SK-N-SH (cell line): ENCODE measurements around the gene CDH26. TPM values are rescaled to one million over a fixed set of nuclear protein-coding genes. Genes with fewer than 3 reads are reported as not detected.

Source experiments
- CTCF ChIA-PET: fragments of 300-600, 350-600 bp; formaldehyde crosslinking; extraction: SDS; loops from one replicate; lab custom pipeline; 2021; lab: Yijun Ruan, JAX
- POLR2A ChIA-PET: fragments of 350-600 bp; sonication (Branson Sonifier 250); formaldehyde crosslinking; extraction: SDS; loops from one replicate; lab custom pipeline; 2020; ENCODE audit warnings: antibody characterized with exemption, inconsistent platforms; lab: Yijun Ruan, JAX
- DNase-seq: peaks from one replicate; pipeline ENCODE4 v3.0.0; 2012
- H2AFZ ChIP-seq: fragments of 200-600 bp; sonication (generic); 2 replicates; pipeline ENCODE4 v1.8.1; 2016; ENCODE audit warnings: antibody characterized with exemption, mild to moderate bottlenecking, low read depth
- H3F3A ChIP-seq: fragments of 200-600 bp; sonication (generic); replicated peaks from 2 replicates; pipeline ENCODE3; 2016; ENCODE audit warnings: antibody characterized with exemption, mild to moderate bottlenecking; ENCODE audit not compliant: insufficient read depth
- H3K27ac ChIP-seq, 2 experiments: fragments of 200-500 bp in 1 of 2; fragments of 200-600 bp in 1 of 2; sonication (Bioruptor generic) in 1 of 2; sonication (generic), shearing (Covaris generic) in 1 of 2; 2 replicates each; pipeline versions ENCODE4 v1.5.1 to v1.6.1; 2014 to 2016; ENCODE audit warnings: low read depth in 2 of 2, inconsistent platforms in 1 of 2, low read length in 1 of 2, mild to moderate bottlenecking in 1 of 2, mixed read lengths in 1 of 2
- H3K27me3 ChIP-seq: fragments of 200-600 bp; sonication (generic), shearing (Covaris generic); 2 replicates; pipeline ENCODE4 v1.6.1; 2016; ENCODE audit warnings: mixed run types; ENCODE audit not compliant: insufficient read depth
- H3K36me3 ChIP-seq, 2 experiments: fragments of 200-500 bp in 1 of 2; fragments of 200-600 bp in 1 of 2; sonication (Bioruptor generic) in 1 of 2; sonication (generic) in 1 of 2; replicated peaks in 1 of 2; 2 replicates each; pipeline versions ENCODE3 to v1.5.1; 2014 to 2016; ENCODE audit warnings: low read length in 1 of 2, mild to moderate bottlenecking in 1 of 2; ENCODE audit not compliant: insufficient read depth in 2 of 2, control insufficient read depth in 1 of 2
- H3K4me1 ChIP-seq, 2 experiments: fragments of 200-500 bp in 1 of 2; fragments of 200-600 bp in 1 of 2; sonication (Bioruptor generic) in 1 of 2; sonication (generic), shearing (Covaris generic) in 1 of 2; 2 replicates each; pipeline versions ENCODE4 v1.5.1 to v1.6.1; 2014 to 2016; ENCODE audit warnings: low read depth in 1 of 2, low read length in 1 of 2, mixed run types in 1 of 2; ENCODE audit not compliant: insufficient read depth in 2 of 2, control insufficient read depth in 1 of 2
- H3K4me2 ChIP-seq: fragments of 200-600 bp; sonication (generic), shearing (Covaris generic); 2 replicates; pipeline ENCODE4 v1.6.1; 2017; ENCODE audit warnings: mixed run types
- H3K4me3 ChIP-seq, 2 experiments: fragments of 200-500 bp in 1 of 2; fragments of 200-600 bp in 1 of 2; sonication (Bioruptor generic) in 1 of 2; sonication (generic), shearing (Covaris generic) in 1 of 2; 2 replicates each; pipeline versions ENCODE4 v1.5.1 to v1.8.1; 2014 to 2016; ENCODE audit warnings: low read depth in 2 of 2, inconsistent platforms in 1 of 2, low read length in 1 of 2, mild to moderate bottlenecking in 1 of 2, mixed read lengths in 1 of 2, moderate library complexity in 1 of 2
- H3K79me2 ChIP-seq: fragments of 200-600 bp; sonication (generic); 2 replicates; pipeline ENCODE4 v1.8.1; 2017; ENCODE audit warnings: mild to moderate bottlenecking; ENCODE audit not compliant: insufficient read depth
- H3K9ac ChIP-seq: fragments of 200-600 bp; sonication (generic); 2 replicates; pipeline ENCODE4 v1.6.1; 2017; ENCODE audit warnings: mixed run types
- H3K9me2 ChIP-seq: fragments of 200-600 bp; sonication (generic); 2 replicates; pipeline ENCODE4 v1.6.1; 2017; ENCODE audit warnings: mixed run types
- H3K9me3 ChIP-seq: fragments of 200-600 bp; sonication (generic); 2 replicates; pipeline ENCODE4 v1.6.1; 2017; ENCODE audit warnings: mixed run types, mild to moderate bottlenecking, moderate library complexity
- H4K20me1 ChIP-seq: fragments of 200-600 bp; sonication (generic); 2 replicates; pipeline ENCODE4 v1.6.1; 2017; ENCODE audit warnings: mild to moderate bottlenecking, mixed run types; ENCODE audit not compliant: insufficient read depth
- CHD2 ChIP-seq: fragments of 150-350 bp; IDR thresholded peaks from 2 replicates; pipeline ENCODE4 v1.6.1; 2018; ENCODE audit warnings: low read length; ENCODE audit not compliant: partially characterized antibody
- ELF1 ChIP-seq: IDR thresholded peaks from 2 replicates; pipeline ENCODE4 v1.4.0; 2012
- EP300 ChIP-seq, 2 experiments: IDR thresholded peaks; 2 replicates each; pipeline versions ENCODE4 v1.4.0 to v1.6.1; 2012; ENCODE audit warnings: borderline replicate concordance in 1 of 2, low read depth in 1 of 2, low read length in 1 of 2
- EZH2phosphoT487 ChIP-seq: fragments of 200-600 bp; sonication (generic); IDR thresholded peaks from 2 replicates; pipeline ENCODE4 v1.6.1; 2017; ENCODE audit warnings: low read depth, mixed run types, mild to moderate bottlenecking, antibody characterized with exemption, moderate library complexity, borderline replicate concordance
- FOSL2 ChIP-seq: IDR thresholded peaks from 2 replicates; pipeline ENCODE4 v1.4.0; 2012; ENCODE audit warnings: low read depth, mild to moderate bottlenecking, moderate library complexity, borderline replicate concordance
- FOXM1 ChIP-seq: IDR thresholded peaks from 2 replicates; pipeline ENCODE4 v1.4.0; 2012; ENCODE audit warnings: low read depth, mild to moderate bottlenecking
- GATA2 ChIP-seq: sonication (generic); formaldehyde crosslinking; IDR thresholded peaks from 2 replicates; pipeline ENCODE4 v1.5.0; 2020; ENCODE audit warnings: mild to moderate bottlenecking, missing genetic modification reagents
- JUND ChIP-seq: IDR thresholded peaks from 2 replicates; pipeline ENCODE4 v1.4.0; 2012
- MXI1 ChIP-seq: IDR thresholded peaks from 2 replicates; pipeline ENCODE4 v1.6.1; 2012; ENCODE audit warnings: mild to moderate bottlenecking, low read depth, low read length, improper control_type of control experiment
- NFIC ChIP-seq: IDR thresholded peaks from 2 replicates; pipeline ENCODE4 v1.4.0; 2012; ENCODE audit warnings: borderline replicate concordance
- RAD21 ChIP-seq: IDR thresholded peaks from 2 replicates; pipeline ENCODE4 v1.6.1; 2012; ENCODE audit warnings: mild to moderate bottlenecking, low read length
- RFX5 ChIP-seq: IDR thresholded peaks from 2 replicates; pipeline ENCODE4 v1.6.1; 2012; ENCODE audit warnings: mild to moderate bottlenecking, improper control_type of control experiment, low read length
- RXRA ChIP-seq: IDR thresholded peaks from 2 replicates; pipeline ENCODE4 v1.4.0; 2012; ENCODE audit warnings: low read depth, mild to moderate bottlenecking, borderline replicate concordance
- TAF1 ChIP-seq: IDR thresholded peaks from 2 replicates; pipeline ENCODE4 v1.6.1; 2012; ENCODE audit warnings: low read depth, mild to moderate bottlenecking, low read length, moderate library complexity, borderline replicate concordance
- TCF12 ChIP-seq: IDR thresholded peaks from 2 replicates; pipeline ENCODE4 v1.4.0; 2012
- WGBS: methylation state at CpG from one replicate; pipeline ENCODE4 v1.1.6; 2017; ENCODE audit warnings: low lambda C conversion rate; 5-methylcytosine and 5-hydroxymethylcytosine counted together
- polyA plus RNA-seq, 3 experiments: library from polyadenylated mRNA; depleted of rRNA; stranded (reverse); fragments of >200 nt; gene quantifications; 2 replicates each; pipeline ENCODE4 v1.2.3, GENCODE V29; 2012
- TF ChIP-seq, protein P1 (sequence below): IDR thresholded peaks from 2 replicates; pipeline ENCODE4 v1.4.0; 2012; ENCODE audit warnings: low read depth
- TF ChIP-seq, protein P2 (sequence below): fragments of 150-350 bp; IDR thresholded peaks from 2 replicates; pipeline ENCODE4 v1.6.1; 2016; ENCODE audit warnings: mild to moderate bottlenecking, low read depth, low read length
- TF ChIP-seq, protein P3 (sequence below): fragments of 150-350 bp; IDR thresholded peaks from 2 replicates; pipeline ENCODE4 v1.6.1; 2017; ENCODE audit warnings: antibody characterized with exemption, low read length, low read depth, borderline replicate concordance
- TF ChIP-seq, protein P4 (sequence below): IDR thresholded peaks from 2 replicates; pipeline ENCODE4 v1.6.1; 2012; ENCODE audit warnings: mild to moderate bottlenecking, low read depth, low read length, moderate library complexity
- TF ChIP-seq, protein P5 (sequence below): IDR thresholded peaks from 2 replicates; pipeline ENCODE4; 2012

The CDH26 gene
- polyA plus RNA-seq, 1 of the 3 experiments (the other 2 are of a cell fraction): 0.13 TPM

DNA sequence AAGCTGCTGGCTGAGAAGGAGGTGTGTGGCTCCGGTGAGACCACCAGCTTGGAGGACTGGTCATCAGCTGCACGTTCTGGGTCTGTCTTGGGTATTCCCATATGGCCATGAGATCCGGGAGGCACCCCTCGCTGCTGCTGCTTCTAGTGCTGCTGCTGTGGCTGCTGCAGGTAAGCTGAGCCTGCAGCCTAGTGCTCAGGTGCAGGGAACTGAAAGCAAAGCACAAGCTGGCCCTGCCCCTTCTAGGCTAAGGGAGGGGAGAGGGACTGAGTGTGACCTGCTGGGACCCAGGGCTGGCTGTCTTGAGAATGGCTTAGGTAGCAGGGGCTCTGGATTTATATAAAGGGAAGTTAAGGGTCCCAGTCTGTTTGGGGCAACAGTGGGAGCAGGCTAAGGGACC lies 403 bp downstream of the CDH26 start:
- Histone ChIP-seq H3K9ac (no peak overlapping the region), H3K79me2 (no peaks in the 10 kb centered on the region), H3K27me3 (no peaks in the 10 kb centered on the region)

DNA sequence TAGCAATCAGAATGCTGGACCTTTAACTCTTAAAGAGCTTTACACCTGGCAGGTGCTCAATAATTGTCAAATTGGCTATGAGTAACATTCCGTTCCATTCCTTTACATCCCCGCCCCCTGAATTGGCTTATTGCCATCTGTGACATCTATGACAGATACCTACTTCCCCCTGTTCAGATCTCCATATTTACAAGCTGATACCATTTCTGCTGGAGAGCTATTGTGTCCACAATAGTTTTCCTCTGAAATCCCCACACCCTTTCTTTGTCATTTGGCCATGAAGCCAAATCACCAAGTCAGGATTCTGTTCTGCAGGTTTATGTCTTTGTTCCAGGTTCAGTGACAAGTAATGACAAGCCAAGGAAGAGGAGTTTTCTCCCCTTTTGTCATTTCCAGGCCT lies 3.2 kb downstream of the CDH26 start:
- Histone ChIP-seq H4K20me1 (no peaks in the 10 kb centered on the region), H3K79me2 (no peaks in the 10 kb centered on the region), H3K9ac (no peak overlapping the region), H3K27me3 (no peaks in the 10 kb centered on the region), H3K27ac (no peak overlapping the region), H3K36me3 (no peaks in the 10 kb centered on the region), H3K4me1 (no peaks in the 10 kb centered on the region; a peak in 1 of 4 replicates), H3K4me2 (no peak overlapping the region), H3F3A (no peaks in the 10 kb centered on the region), H3K4me3 (no peak overlapping the region), H2AFZ (no peak overlapping the region), H3K9me3 (no peaks in the 10 kb centered on the region), H3K9me2 (no peaks in the 10 kb centered on the region)
- ChIA-PET CTCF (interaction anchor here (1.0 to 2.7 kb wide), 3 partner anchors 11 to 27 kb away, joined by 3 to 9 read pairs (median 6); partner anchors contain the start of gene SYCP2), POLR2A (no interaction called here)
- no peak for DNase-seq
- WGBS: 50% methylated on average over 2 of the region's 2 CpGs
- TF ChIP-seq GATA2 (no peak), FOXM1 (no peak), TCF12 (no peak), CHD2 (no peak), RFX5 (no peak), MXI1 (no peak), EZH2phosphoT487 (no peak), JUND (no peak), NFIC (no peak), RAD21 (no peak)
- TF ChIP-seq, protein P1, sequence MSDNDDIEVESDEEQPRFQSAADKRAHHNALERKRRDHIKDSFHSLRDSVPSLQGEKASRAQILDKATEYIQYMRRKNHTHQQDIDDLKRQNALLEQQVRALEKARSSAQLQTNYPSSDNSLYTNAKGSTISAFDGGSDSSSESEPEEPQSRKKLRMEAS: no peak
- TF ChIP-seq, protein P2, sequence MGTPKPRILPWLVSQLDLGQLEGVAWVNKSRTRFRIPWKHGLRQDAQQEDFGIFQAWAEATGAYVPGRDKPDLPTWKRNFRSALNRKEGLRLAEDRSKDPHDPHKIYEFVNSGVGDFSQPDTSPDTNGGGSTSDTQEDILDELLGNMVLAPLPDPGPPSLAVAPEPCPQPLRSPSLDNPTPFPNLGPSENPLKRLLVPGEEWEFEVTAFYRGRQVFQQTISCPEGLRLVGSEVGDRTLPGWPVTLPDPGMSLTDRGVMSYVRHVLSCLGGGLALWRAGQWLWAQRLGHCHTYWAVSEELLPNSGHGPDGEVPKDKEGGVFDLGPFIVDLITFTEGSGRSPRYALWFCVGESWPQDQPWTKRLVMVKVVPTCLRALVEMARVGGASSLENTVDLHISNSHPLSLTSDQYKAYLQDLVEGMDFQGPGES: no peak
- TF ChIP-seq, protein P3, sequence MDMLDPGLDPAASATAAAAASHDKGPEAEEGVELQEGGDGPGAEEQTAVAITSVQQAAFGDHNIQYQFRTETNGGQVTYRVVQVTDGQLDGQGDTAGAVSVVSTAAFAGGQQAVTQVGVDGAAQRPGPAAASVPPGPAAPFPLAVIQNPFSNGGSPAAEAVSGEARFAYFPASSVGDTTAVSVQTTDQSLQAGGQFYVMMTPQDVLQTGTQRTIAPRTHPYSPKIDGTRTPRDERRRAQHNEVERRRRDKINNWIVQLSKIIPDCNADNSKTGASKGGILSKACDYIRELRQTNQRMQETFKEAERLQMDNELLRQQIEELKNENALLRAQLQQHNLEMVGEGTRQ: no peak
- TF ChIP-seq, protein P4, sequence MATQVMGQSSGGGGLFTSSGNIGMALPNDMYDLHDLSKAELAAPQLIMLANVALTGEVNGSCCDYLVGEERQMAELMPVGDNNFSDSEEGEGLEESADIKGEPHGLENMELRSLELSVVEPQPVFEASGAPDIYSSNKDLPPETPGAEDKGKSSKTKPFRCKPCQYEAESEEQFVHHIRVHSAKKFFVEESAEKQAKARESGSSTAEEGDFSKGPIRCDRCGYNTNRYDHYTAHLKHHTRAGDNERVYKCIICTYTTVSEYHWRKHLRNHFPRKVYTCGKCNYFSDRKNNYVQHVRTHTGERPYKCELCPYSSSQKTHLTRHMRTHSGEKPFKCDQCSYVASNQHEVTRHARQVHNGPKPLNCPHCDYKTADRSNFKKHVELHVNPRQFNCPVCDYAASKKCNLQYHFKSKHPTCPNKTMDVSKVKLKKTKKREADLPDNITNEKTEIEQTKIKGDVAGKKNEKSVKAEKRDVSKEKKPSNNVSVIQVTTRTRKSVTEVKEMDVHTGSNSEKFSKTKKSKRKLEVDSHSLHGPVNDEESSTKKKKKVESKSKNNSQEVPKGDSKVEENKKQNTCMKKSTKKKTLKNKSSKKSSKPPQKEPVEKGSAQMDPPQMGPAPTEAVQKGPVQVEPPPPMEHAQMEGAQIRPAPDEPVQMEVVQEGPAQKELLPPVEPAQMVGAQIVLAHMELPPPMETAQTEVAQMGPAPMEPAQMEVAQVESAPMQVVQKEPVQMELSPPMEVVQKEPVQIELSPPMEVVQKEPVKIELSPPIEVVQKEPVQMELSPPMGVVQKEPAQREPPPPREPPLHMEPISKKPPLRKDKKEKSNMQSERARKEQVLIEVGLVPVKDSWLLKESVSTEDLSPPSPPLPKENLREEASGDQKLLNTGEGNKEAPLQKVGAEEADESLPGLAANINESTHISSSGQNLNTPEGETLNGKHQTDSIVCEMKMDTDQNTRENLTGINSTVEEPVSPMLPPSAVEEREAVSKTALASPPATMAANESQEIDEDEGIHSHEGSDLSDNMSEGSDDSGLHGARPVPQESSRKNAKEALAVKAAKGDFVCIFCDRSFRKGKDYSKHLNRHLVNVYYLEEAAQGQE: no peak

More for the DNA sequence above, 403 bp downstream of the CDH26 start:
- H4K20me1 ChIP-seq: no peaks in the 10 kb centered on the region
- H3K9me2 ChIP-seq: no peaks in the 10 kb centered on the region
- TF ChIP-seq FOSL2 (no peak), FOXM1 (no peak), ELF1 (no peak), NFIC (no peak), EP300 (IDR thresholded peaks at IDR 0.05; ENCODE audit: borderline replicate concordance in 1 of 2, low read depth in 1 of 2, low read length in 1 of 2) (no peak), RXRA (no peak), CHD2 (no peak), TCF12 (no peak), TAF1 (no peak)
- TF ChIP-seq, protein P5, sequence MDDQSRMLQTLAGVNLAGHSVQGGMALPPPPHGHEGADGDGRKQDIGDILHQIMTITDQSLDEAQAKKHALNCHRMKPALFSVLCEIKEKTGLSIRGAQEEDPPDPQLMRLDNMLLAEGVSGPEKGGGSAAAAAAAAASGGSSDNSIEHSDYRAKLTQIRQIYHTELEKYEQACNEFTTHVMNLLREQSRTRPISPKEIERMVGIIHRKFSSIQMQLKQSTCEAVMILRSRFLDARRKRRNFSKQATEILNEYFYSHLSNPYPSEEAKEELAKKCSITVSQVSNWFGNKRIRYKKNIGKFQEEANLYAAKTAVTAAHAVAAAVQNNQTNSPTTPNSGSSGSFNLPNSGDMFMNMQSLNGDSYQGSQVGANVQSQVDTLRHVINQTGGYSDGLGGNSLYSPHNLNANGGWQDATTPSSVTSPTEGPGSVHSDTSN: no peak
- TF ChIP-seq, all 33 proteins: peak for 0
- no peak overlapping the region for H3K4me3 ChIP-seq
- no peaks in the 10 kb centered on the region; a peak in 1 of 4 replicates for H3K4me1 ChIP-seq
- CTCF ChIA-PET: interaction anchor here (1.0 to 1.5 kb wide), 3 partner anchors 9 to 14 kb away, joined by 4 to 7 read pairs (median 7); no protein-coding TSS in a partner anchor
- no peak for DNase-seq
- H3K4me2 ChIP-seq: no peak overlapping the region
- H3F3A ChIP-seq: no peaks in the 10 kb centered on the region
- no peaks in the 10 kb centered on the region for H3K36me3 ChIP-seq
- no peaks in the 10 kb centered on the region for H3K9me3 ChIP-seq
- no peak overlapping the region for H3K27ac ChIP-seq
- no peak overlapping the region for H2AFZ ChIP-seq
- POLR2A ChIA-PET: interaction anchor here (0.6 kb wide), 1 partner anchor 526 kb away, joined by 5 read pairs; no protein-coding TSS in a partner anchor
- WGBS: 59% methylated on average over 4 of the region's 4 CpGs
